Anterior cingulate cortex (tissue), 58 donors: ENCODE data around the gene TMEM9B.
"Not testable (repeated sequence)": the region's sequence is repeated elsewhere in the genome, so short reads cannot be mapped to it uniquely, and the experiment has no call there.

ENCODE experiments used
- DNase-seq, 58 donors: peaks; one replicate each; lab custom pipeline; 2025; lab: John Stamatoyannopoulos, UW

The TMEM9B gene

GRCh38 chr11:8979365-8979764, 15.1 kb upstream of the TMEM9B start:
- not testable (repeated sequence) for DNase-seq

GRCh38 chr11:8973121-8973520, 8.9 kb upstream of the TMEM9B start:
- no peak for DNase-seq

DNA sequence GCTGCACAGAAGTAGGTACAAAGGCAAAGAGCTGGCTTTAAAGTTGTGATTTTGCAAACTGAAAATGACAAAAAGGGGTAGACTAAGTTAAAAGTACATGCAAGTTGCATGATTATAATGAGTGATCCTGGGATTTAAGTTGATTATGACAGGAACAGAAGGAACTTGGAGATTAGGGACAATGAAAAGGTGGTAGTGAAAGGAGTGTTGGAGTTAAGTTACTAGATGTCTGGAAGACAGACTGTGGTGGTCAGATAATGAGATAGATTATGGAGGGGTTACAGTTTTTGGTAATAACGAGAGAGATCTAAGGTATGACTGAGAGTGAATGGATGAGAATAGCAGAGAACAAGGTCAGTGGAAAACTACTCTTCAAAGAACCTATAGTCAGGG, 7.7 kb upstream of the TMEM9B start:
- DNase-seq = no peak

DNA sequence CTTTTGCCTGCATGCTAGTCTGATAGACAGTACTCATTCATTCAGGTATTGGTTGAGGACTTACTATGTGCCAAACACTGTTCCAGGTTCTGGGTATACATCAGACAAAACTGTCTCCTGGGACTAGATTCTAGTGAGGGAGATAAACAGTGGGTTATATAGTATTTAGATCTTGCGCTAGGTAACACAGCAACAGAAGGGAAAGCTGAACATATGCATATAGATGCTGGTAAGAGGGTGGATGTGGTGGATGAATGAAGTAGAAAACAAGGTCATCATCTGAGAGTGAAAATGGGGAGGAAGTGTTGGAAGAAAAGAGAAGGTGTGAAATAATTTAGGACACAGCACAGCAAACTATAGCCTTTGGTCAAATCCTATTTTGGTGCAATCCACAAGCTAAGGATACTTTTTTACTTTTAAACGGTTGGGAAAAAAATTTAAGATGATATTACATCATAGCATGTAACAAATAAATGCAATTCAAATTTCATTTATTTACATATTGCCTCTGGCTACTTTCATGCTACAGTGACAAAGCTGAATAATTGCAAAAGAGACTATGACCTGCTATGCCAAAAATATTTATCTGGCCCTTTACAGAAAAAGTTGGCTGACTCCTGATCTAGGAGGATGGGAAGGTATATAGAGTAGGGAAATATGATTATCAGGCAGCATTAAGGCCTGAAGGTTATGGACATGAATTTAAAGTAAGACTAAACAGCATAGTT, 7.1 kb upstream of the TMEM9B start:
- DNase-seq = no peak

GRCh38 chr11:8967184-8967583, 2.9 kb upstream of the TMEM9B start:
- DNase-seq = no peak

GRCh38 chr11:8963569-8964323, 496 bp downstream of the TMEM9B start:
- peak in 37 of 58 donors; percentile 46 to 92 (median 83) for DNase-seq

DNA sequence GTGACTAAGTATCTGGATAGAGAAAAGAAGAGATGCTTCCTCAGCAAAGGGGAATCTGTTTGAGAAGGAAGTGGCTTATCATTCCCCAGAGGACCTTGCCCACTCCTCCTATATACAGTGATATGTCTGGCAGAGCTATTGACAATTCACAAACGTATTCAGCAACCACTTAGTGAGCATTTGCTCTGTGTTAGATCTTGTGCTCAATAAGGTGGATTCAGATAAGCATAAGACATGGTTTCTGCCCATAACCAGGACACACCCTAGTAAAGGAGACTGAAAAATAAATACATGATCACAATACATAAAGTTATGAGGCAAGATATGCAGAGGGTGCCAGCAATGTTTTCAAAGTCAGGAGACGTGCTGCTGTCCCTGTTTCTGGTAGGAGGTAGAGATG, 1.4 kb downstream of the TMEM9B start:
- no peak for DNase-seq

GRCh38 chr11:8961401-8961800, 2.8 kb downstream of the TMEM9B start:
- DNase-seq = no peak

GRCh38 chr11:8959546-8960166, 4.6 kb downstream of the TMEM9B start:
- DNase-seq = peak in 3 of 58 donors; percentile 3 to 23 (median 19)

DNA sequence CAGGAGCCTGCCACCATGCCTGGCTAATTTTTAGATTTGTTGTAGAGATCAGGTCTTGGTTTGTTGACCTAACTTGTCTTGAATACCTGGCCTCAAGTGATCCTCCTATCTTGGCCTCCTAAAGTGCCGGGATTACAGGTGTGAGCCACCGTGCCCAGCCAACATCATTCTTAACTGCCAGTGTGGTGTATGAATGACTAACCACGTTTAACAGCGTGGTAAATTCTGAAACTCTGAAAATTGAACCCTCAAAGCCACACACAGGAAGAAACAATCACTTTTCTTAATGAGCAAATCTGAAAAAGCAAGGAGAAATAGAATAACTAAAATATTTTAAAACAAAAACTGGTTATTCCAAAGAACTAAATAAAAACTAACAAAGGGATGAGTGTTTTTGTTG, 7.4 kb downstream of the TMEM9B start:
- no peak for DNase-seq

- no peak for DNase-seq
Measured at GRCh38 chr11:8948886-8949285, 15.4 kb downstream of the TMEM9B start.

GRCh38 chr11:8947230-8947943, 16.9 kb downstream of the TMEM9B start:
- no peak for DNase-seq

DNA sequence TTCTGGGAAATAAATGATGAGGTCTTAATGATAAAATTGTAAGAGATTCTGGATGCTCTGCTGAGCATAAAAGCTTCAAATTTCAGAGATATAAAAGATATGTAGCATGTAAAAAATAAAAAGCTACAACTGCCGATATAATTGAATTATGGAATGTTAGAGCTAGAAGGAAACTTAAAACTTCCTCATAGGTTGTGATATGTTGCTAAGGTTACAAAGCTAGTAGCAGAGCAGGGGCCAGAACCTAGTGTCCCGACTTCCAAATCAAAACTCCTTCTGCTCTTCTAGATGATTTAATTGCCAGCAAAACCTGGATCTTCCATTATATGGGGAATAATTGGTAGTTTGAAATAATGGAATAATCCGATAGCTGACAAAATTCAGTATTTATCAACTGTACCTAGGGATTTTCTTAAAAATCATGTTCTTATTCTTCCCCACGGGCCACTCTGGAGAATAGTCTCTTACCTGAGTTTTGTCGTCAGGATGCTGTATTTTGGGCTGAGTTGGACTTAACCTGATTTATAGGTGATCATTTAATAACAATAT, 21.6 kb downstream of the TMEM9B start, which contains the start of gene ASCL3:
Gene ASCL3 (minus strand): TSS at position 499 of the 549 bp plus-strand sequence. CDS start 4,855 bp downstream, outside the sequence.
- DNase-seq = no peak

GRCh38 chr11:8941341-8942103, 22.7 kb downstream of the TMEM9B start:
- DNase-seq = no peak

- DNase-seq = no peak
Measured at GRCh38 chr11:8937659-8938058, 26.6 kb downstream of the TMEM9B start.

- DNase-seq = no peak
Measured at GRCh38 chr11:8937159-8937558, 27.1 kb downstream of the TMEM9B start.

GRCh38 chr11:8935789-8936188, 28.5 kb downstream of the TMEM9B start:
- not testable (repeated sequence) for DNase-seq

DNA sequence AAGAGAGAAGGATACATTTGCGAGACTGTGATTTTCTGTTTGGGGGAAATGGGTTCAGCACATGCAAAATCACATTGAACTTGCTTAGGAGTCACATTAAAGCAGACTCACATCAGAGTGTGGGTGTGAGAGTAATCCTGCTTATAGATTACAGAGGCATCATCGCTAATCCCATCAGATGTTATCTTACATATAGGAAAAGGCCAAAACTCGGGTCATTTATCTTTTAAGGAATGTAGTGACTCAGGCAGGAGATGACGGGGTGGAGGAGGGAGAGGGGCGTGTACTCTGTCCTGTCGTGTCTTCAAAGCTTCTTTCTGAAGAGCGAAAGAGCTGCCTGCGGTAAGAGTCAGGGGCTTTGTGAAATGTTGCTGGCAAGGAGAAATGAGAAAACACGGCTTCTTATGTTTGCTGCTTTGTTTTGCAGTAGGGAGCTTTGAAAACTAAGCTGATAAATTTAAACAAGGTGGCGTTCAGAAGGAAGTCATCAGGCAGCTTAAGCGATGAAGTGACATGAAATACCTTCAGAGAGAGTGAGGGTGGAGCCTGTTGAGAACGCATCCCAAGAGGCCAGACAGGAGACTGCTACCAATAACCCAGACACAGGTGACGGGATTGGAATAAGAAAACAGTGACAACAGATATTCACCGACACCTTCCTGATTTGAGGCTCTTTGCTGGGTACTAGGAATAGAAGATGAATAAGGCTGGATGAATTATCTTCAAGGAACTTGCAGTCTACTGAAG, 29.3 kb downstream of the TMEM9B start:
- no peak for DNase-seq

- DNase-seq = no peak
Measured at GRCh38 chr11:8933931-8934330, 30.3 kb downstream of the TMEM9B start.
